ENCODE measurements around the gene GP9.

The GP9 gene

DNA sequence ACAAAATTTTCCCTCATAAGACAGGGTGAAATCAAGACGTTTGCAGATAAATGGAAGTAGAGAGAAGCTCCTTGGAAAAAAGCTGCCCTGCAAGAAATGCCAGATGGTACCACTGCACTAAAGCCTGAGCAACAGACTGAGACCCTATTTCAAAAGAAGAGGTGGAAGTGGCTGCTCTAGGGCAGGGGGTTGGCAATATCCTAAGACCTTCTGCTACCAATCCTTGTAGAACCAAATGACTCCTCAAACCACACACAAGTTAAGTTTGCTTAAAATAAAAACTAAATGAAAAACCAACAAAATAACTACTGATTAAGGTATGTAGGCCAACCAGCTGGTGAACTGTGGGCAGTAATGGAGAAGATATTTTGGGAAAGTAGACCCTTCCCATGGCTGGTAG is 39.7 kb downstream of the GP9 start:
- TF ChIP-seq, protein P1, sequence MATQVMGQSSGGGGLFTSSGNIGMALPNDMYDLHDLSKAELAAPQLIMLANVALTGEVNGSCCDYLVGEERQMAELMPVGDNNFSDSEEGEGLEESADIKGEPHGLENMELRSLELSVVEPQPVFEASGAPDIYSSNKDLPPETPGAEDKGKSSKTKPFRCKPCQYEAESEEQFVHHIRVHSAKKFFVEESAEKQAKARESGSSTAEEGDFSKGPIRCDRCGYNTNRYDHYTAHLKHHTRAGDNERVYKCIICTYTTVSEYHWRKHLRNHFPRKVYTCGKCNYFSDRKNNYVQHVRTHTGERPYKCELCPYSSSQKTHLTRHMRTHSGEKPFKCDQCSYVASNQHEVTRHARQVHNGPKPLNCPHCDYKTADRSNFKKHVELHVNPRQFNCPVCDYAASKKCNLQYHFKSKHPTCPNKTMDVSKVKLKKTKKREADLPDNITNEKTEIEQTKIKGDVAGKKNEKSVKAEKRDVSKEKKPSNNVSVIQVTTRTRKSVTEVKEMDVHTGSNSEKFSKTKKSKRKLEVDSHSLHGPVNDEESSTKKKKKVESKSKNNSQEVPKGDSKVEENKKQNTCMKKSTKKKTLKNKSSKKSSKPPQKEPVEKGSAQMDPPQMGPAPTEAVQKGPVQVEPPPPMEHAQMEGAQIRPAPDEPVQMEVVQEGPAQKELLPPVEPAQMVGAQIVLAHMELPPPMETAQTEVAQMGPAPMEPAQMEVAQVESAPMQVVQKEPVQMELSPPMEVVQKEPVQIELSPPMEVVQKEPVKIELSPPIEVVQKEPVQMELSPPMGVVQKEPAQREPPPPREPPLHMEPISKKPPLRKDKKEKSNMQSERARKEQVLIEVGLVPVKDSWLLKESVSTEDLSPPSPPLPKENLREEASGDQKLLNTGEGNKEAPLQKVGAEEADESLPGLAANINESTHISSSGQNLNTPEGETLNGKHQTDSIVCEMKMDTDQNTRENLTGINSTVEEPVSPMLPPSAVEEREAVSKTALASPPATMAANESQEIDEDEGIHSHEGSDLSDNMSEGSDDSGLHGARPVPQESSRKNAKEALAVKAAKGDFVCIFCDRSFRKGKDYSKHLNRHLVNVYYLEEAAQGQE (IDR thresholded peaks at IDR 0.05; ENCODE audit: insufficient read depth in 1 of 2, low read depth in 2 of 2, low read length in 2 of 2) = no peak
- TF ChIP-seq TAF1 (IDR thresholded peaks at IDR 0.05; ENCODE audit: borderline replicate concordance, insufficient read depth, low read length) (no peak), POLR2AphosphoS5 (IDR thresholded peaks at IDR 0.05; ENCODE audit: low read depth, low read length) (no peak), SIN3A (IDR thresholded peaks at IDR 0.05; ENCODE audit: borderline replicate concordance, insufficient read depth, low read length) (no peak), FOXP2 (optimal IDR thresholded peaks at IDR 0.05; ENCODE audit: borderline replicate concordance, extremely low read depth, extremely low read length, insufficient read depth) (no peak)

DNA sequence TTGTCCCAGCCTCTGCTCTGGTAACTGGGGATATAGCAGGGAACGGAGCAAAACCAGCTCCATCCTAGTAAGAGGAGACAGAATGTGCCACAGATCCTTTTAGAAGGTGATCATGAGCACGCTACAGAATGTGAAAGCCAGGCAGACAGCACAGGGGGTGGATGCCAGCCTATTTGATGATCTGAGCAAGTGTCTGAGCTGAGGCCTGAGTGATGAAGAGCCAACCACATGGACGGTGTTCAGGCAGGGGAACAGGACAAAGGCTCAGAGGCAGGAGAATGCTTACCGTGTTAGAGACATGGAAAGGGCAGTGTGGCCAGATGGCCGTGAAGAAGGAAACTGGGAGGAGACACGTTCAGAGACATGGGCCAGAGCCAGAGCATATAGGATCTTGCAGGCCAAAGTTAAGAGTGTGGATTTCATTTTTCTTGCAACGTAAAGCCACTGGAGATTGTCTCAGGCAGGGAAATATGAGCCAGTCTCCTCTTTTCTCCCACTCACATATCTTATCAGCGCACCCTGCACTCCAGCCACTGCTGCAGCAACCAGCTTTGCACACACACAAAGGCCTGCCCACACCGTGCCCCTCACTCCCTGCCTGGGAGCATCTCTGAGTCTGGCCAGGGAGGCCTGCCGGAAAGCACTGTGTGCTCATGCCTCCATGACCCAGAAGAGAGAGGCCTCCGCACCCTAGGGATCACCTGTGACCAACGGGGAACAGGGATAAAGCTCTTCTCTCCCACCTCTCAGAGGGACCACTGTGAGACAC is 41.0 kb downstream of the GP9 start:
- TF ChIP-seq POLR2AphosphoS5 (IDR thresholded peaks at IDR 0.05; ENCODE audit: low read depth, low read length) = no peak
- no peak for TF ChIP-seq SIN3A (IDR thresholded peaks at IDR 0.05; ENCODE audit: borderline replicate concordance, insufficient read depth, low read length)
- TF ChIP-seq TAF1 (IDR thresholded peaks at IDR 0.05; ENCODE audit: borderline replicate concordance, insufficient read depth, low read length) = no peak
- TF ChIP-seq FOXP2 (optimal IDR thresholded peaks at IDR 0.05; ENCODE audit: borderline replicate concordance, extremely low read depth, extremely low read length, insufficient read depth) = no peak
- TF ChIP-seq, protein P1 (IDR thresholded peaks at IDR 0.05; ENCODE audit: insufficient read depth in 1 of 2, low read depth in 2 of 2, low read length in 2 of 2) = no peak

DNA sequence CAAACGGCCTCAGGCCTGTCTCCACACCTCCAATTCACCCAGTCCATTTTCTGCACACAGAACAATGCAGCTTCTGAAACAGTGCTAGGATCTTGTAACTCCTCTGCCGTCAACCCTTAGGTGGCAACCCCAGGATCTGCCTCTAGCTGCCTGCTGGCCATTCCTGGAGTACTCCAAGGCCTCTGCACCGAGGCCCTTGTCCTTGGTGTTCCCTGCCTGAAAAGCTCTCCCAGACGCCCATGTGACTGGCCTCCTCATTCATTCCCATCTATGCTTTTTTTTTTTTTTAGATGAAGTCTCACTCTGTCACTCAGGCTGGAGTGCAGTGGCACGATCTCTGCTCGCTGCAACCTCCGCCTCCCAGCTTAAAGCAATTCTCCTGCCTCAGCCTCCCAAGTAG is 42.7 kb downstream of the GP9 start:
- TF ChIP-seq FOXP2 (optimal IDR thresholded peaks at IDR 0.05; ENCODE audit: borderline replicate concordance, extremely low read depth, extremely low read length, insufficient read depth) (no peak), SIN3A (IDR thresholded peaks at IDR 0.05; ENCODE audit: borderline replicate concordance, insufficient read depth, low read length) (no peak), TAF1 (IDR thresholded peaks at IDR 0.05; ENCODE audit: borderline replicate concordance, insufficient read depth, low read length) (no peak), POLR2AphosphoS5 (IDR thresholded peaks at IDR 0.05; ENCODE audit: low read depth, low read length) (no peak)
- TF ChIP-seq, protein P1 (IDR thresholded peaks at IDR 0.05; ENCODE audit: insufficient read depth in 1 of 2, low read depth in 2 of 2, low read length in 2 of 2) = no peak

DNA sequence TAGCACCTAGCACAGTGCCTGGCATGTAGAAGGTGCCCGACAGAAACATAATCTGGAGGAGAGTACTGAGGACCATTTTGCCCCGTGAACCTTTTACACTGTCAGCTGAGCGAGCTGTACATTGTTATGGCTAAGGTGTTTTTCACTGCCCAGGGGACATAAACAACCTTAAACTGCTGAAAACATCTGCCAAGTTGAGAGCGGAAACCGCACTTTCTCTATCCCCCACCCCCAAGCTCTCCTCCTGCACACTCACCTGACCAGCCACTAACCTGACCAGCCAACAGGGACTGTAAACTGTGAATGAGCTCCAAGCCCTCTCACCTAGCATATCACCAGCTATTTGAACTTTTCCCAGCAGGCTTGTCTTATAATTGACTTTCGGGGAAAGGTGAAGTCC is 43.5 kb downstream of the GP9 start:
- TF ChIP-seq SIN3A (IDR thresholded peaks at IDR 0.05; ENCODE audit: borderline replicate concordance, insufficient read depth, low read length) = no peak
- TF ChIP-seq TAF1 (IDR thresholded peaks at IDR 0.05; ENCODE audit: borderline replicate concordance, insufficient read depth, low read length) = no peak
- no peak for TF ChIP-seq FOXP2 (optimal IDR thresholded peaks at IDR 0.05; ENCODE audit: borderline replicate concordance, extremely low read depth, extremely low read length, insufficient read depth)

DNA sequence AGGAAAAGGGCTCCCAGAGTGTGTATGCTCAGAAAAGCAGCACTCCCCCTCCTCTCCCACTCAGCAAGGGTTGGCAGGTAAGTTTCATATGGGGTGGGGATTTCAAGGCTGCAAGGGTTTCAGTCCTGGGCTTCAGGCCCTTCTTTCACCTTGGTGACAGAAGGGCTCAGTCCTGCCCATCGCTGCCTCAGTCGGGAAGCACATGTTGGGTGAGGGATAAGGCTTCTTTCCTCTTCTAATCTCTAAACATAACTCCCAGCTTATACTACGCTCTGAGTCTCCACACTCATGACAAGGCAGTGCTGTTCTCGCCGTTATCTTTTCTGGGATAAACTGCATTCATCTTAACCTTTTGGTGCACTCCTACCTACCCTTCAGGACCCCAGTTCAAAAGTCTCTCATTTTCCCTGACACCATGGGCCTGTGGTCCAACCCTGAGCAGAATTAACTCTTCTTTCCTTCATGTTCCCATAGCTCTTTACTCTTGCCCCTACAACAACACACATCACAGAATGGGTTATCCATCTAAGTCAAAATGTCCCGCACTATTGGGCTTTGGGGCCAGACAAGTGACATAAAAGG is 44.0 kb downstream of the GP9 start:
- no peak for TF ChIP-seq TAF1 (IDR thresholded peaks at IDR 0.05; ENCODE audit: borderline replicate concordance, insufficient read depth, low read length)

DNA sequence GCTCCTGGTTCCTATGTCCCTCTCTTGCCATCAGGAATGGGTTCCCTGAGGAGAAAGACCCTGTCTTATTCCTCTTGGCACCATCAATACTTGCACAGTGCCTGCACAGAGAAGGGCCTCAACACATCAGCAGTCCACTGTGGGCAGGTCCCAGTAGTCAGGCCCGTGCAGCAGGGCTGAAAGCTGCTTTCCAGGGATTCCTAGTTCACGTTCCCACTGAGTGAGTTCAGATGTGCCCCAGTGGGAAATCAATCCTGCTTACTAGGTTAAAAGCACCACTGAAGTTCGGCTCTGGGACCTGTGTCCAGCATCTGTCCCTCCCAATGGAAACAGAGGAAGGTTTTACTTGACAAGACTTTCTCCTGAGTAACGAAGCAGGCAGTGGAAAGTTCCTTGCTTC is 45.3 kb downstream of the GP9 start:
- no peak for TF ChIP-seq POLR2AphosphoS5 (IDR thresholded peaks at IDR 0.05; ENCODE audit: low read depth, low read length)
- no peak for TF ChIP-seq TAF1 (IDR thresholded peaks at IDR 0.05; ENCODE audit: borderline replicate concordance, insufficient read depth, low read length)
- no peak for TF ChIP-seq FOXP2 (optimal IDR thresholded peaks at IDR 0.05; ENCODE audit: borderline replicate concordance, extremely low read depth, extremely low read length, insufficient read depth)
- TF ChIP-seq SIN3A (IDR thresholded peaks at IDR 0.05; ENCODE audit: borderline replicate concordance, insufficient read depth, low read length) = no peak
- TF ChIP-seq, protein P1 (IDR thresholded peaks at IDR 0.05; ENCODE audit: insufficient read depth in 1 of 2, low read depth in 2 of 2, low read length in 2 of 2) = no peak

All from PFSK-1 (cell line).